GM18909 (cell line): ENCODE results near the gene DESI1.
"Not testable (repeated sequence)": the region's sequence is repeated elsewhere in the genome, so short reads cannot be mapped to it uniquely, and the experiment has no call there.

ENCODE experiments used
- ATAC-seq: cut with Tn5 transposase; IDR thresholded peaks from one replicate; pipeline ENCODE4 v1.9.1; 2021; ENCODE audit warnings: mild to moderate bottlenecking; ENCODE audit not compliant: unreplicated experiment, poor library complexity

DESI1 gene

GRCh38 chr22:41563051-41563711, 57.7 kb downstream of the DESI1 start:
- no peak for ATAC-seq

GRCh38 chr22:41562461-41562860, 58.4 kb downstream of the DESI1 start:
- no peak for ATAC-seq

- ATAC-seq, result no peak
These were observed 59.1 kb downstream of the DESI1 start for GRCh38 chr22:41561788-41562187.

DNA sequence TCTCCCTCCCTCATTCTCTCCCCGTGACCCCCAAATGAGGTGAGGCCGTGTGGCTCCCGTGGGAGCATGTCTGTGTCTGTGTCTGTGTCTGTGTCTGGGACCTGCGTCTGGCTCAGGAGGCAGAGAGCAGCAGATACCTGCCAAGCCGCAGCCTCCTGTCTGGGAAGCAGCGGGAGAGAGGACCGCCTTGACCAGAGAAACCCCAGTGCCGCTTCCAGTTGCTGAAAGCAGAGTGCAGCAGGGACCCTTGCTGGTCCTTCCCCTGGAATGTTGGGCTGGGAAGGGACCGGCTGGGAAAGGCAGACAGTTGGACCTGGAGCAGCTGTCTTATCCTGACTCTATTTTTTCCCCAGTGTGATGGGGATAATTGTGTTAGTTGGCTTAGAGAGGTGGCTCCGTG, 59.5 kb downstream of the DESI1 start:
- ATAC-seq, result no peak

- no peak for ATAC-seq
These were observed 60.8 kb downstream of the DESI1 start for GRCh38 chr22:41560095-41560471.

DNA sequence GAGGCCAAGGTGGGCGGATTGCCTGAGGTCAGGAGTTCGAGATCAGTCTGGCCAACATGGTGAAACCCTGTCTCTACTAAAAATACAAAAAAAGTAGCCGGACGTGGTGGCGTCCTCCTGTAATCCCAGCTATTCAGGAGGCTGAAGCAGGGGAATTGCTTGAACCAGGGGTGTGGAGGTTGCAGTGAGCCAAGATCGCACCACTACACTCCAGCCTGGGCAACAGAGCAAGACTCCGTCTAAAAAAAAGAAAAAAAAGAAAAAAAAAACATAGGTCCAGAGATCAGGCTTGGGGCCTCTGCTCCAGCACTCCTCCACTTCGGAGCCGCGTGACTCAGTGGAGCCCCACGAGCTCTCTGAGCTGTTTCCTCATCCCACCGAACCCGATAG, 62.6 kb downstream of the DESI1 start:
- not testable (repeated sequence) for ATAC-seq

DNA sequence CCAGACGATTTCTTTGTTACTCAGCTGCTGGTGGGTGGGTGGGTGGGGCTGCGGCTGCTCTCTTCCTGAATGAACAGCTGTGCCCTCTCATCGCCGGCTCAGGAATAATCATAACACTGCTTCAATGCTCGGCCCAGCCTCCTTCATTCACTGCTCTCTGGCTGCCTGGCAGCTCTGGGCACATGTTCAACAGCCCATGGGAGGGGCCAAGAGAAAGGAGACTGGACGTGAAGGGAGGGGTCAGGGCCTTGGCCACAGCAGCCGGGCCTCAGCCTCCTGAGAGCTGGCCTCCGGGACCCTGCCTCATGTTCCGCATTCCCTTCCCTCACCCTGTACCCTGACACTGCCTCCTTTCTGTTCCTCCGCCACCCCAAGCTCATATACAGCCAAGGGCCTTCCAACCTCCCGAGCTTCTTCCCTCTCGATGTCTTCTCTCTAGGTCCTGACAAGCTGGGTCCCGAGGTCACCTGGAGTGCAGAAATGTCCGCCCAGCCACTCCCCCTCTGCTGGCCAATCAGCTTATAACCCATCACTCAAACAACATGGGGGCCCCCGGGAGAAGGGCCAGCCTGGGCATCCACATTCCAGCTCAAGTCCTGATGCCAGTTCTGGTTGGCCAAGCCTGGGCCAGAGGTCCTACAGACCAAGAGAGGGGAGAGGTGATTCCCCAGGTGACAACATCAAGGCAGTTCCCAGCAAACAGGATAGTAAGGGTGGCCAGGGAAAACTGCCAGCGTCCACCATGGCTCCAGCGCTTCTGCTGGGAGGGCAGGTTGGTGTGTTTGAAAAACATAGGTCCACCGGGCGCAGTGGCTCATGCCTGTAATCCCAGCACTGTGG, 63.2 kb downstream of the DESI1 start:
- ATAC-seq, result no peak

- ATAC-seq, result no peak
These were observed 64.3 kb downstream of the DESI1 start for GRCh38 chr22:41556561-41556960.

GRCh38 chr22:41555325-41555982, 65.4 kb downstream of the DESI1 start:
- no peak for ATAC-seq

- ATAC-seq, result no peak
These were observed 68.8 kb downstream of the DESI1 start for GRCh38 chr22:41551877-41552582.

DNA sequence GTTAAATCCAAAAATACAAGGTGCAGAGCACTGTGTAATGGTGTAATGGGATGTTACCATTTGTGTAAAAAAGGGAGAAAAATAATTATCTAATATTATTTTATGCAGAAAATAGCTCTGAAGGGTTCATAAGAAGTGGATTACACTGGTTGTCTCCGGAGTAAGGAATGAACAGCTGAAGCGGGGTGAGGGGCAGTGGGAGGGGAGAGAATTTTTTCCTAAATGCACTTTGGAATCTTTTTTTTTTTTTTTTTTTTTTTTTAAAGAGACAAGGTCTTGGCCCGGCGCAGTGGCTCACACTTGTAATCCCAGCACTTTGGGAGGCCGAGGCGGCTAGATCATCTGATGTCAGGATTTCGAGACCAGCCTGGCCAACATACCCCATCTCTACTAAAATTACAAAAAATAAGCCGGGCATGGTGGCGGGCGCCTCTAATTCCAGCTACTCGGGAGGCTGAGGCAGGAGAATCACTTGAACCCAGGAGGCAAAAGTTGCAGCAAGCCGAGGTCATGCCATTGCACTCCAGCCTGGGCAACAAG, 69.8 kb downstream of the DESI1 start:
- no peak for ATAC-seq

- ATAC-seq, result no peak
These were observed 72.0 kb downstream of the DESI1 start for GRCh38 chr22:41548830-41549211.
